Activated CD8-positive, alpha-beta T cell treated with anti-CD3 and anti-CD28 coated beads for 36 hours (primary cell): ENCODE data around the gene RAB10. TPM values are rescaled to one million over a fixed set of nuclear protein-coding genes. Genes with fewer than 3 reads are reported as not detected.

Source experiments
- ATAC-seq: fragments of 200-7000 bp; cut with Tn5 transposase; one replicate; pipeline ENCODE4 v1.10.0; 2021; ENCODE audit warnings: mild to moderate bottlenecking, moderate library complexity
- CTCF ChIA-PET: fragments of 350-600 bp; sonication (Branson Sonifier 250); formaldehyde crosslinking; loops from one replicate; lab custom pipeline; 2021; ENCODE audit warnings: antibody characterized with exemption; lab: Charles Lee
- POLR2A ChIA-PET: fragments of 350-600 bp; sonication (Branson Sonifier 250); formaldehyde crosslinking; loops from one replicate; lab custom pipeline; 2021; ENCODE audit warnings: antibody characterized with exemption; lab: Charles Lee
- DNase-seq: peaks from one replicate; pipeline ENCODE4 v3.0.0-alpha.2; 2020
- H3K27ac Mint-ChIP-seq: one replicate; pipeline ENCODE4 v1.8.0; 2021; ENCODE audit warnings: mild to moderate bottlenecking, mixed read lengths
- H3K27me3 Mint-ChIP-seq: one replicate; pipeline ENCODE4 v1.8.0; 2021; ENCODE audit warnings: mixed read lengths
- H3K36me3 Mint-ChIP-seq: one replicate; pipeline ENCODE4 v1.8.0; 2021; ENCODE audit warnings: low read depth, mixed read lengths
- H3K4me1 Mint-ChIP-seq: one replicate; pipeline ENCODE4 v1.8.0; 2021; ENCODE audit warnings: low read depth, mixed read lengths
- H3K4me3 Mint-ChIP-seq: one replicate; pipeline ENCODE4 v1.8.0; 2021; ENCODE audit warnings: mild to moderate bottlenecking, moderate library complexity, mixed read lengths
- H3K9me3 Mint-ChIP-seq: one replicate; pipeline ENCODE4 v1.8.0; 2021; ENCODE audit warnings: mixed read lengths
- CTCF ChIP-seq: fragments of 200-600 bp; IDR thresholded peaks from one replicate; pipeline ENCODE4 v1.8.0; 2022; ENCODE audit warnings: antibody characterized with exemption, mild to moderate bottlenecking
- intact Hi-C: fragments of 100-400 bp; cut with micrococcal nuclease; formaldehyde crosslinking; loops from one replicate; pipeline ENCODE4 v1.10.0; 2022
- total RNA-seq, 2 experiments: library from RNA; stranded (reverse); gene quantifications; one replicate each; pipeline ENCODE4 v1.2.3, GENCODE V29; 2021

Gene RAB10
- 100 to 1,000 TPM in 1 of 2 experiments, 10 to 100 TPM in 1; 89.5 to 102 TPM for total RNA-seq

GRCh38 chr2:26033818-26034636 lies at the start of gene RAB10:
Gene RAB10 (plus strand): TSS chr2:26034084. CDS start chr2:26034609, 525 bp downstream.
- DNase-seq (peak; percentile 99), ATAC-seq (peak; percentile 96)
- ChIA-PET POLR2A (interaction anchor here (0.6 to 2.4 kb wide), 22 partner anchors 8 to 313 kb away, joined by 3 to 12 read pairs (median 3); partner anchors contain the start of gene ADGRF3), CTCF (interaction anchor here (0.7 to 2.3 kb wide), 7 partner anchors 10 to 151 kb away, joined by 3 to 16 read pairs (median 3); no protein-coding TSS in a partner anchor)
- no peaks in the 10 kb centered on the region for H3K27me3 Mint-ChIP-seq
- H3K9me3 Mint-ChIP-seq, result no peaks in the 10 kb centered on the region
- intact Hi-C loops, result loop anchor here (5.0 kb wide), 1 partner anchor 33 kb away; no protein-coding TSS in a partner anchor
- peaks cover 25% of the 10 kb centered on the region for H3K4me1 Mint-ChIP-seq
- no peak for TF ChIP-seq CTCF
- peaks cover 22% of the 10 kb centered on the region for H3K36me3 Mint-ChIP-seq
- peak within 1 kb of the TSS; percentile 94 for H3K4me3 Mint-ChIP-seq
- peak within 1 kb of the TSS; percentile 94 for H3K27ac Mint-ChIP-seq

- no peaks in the 10 kb centered on the region for H3K9me3 Mint-ChIP-seq
- no peak for TF ChIP-seq CTCF
- H3K27me3 Mint-ChIP-seq, result no peaks in the 10 kb centered on the region
- no peak overlapping the region for H3K4me3 Mint-ChIP-seq
- intact Hi-C loops, result no loop called here
- H3K4me1 Mint-ChIP-seq, result peaks cover 7% of the 10 kb centered on the region
- no peak overlapping the region for H3K27ac Mint-ChIP-seq
- no peaks in the 10 kb centered on the region for H3K36me3 Mint-ChIP-seq
- ATAC-seq (no peak), DNase-seq (no peak)
- CTCF ChIA-PET, result interaction anchor here (1.9 kb wide), 1 partner anchor 37 kb away, joined by 5 read pairs; no protein-coding TSS in a partner anchor
- POLR2A ChIA-PET, result no interaction called here
Measured at GRCh38 chr2:25988134-25988533, 45.8 kb upstream of the RAB10 start.

GRCh38 chr2:25989154-25989553 lies 44.7 kb upstream of the RAB10 start:
- CTCF ChIA-PET, result interaction anchor here (0.9 to 1.9 kb wide), 4 partner anchors 11 to 157 kb away, joined by 3 to 9 read pairs (median 4); no protein-coding TSS in a partner anchor
- DNase-seq (no peak), ATAC-seq (no peak)
- no peak overlapping the region for H3K4me3 Mint-ChIP-seq
- no peaks in the 10 kb centered on the region for H3K36me3 Mint-ChIP-seq
- intact Hi-C loops, result no loop called here
- H3K4me1 Mint-ChIP-seq, result peaks cover 7% of the 10 kb centered on the region
- no peaks in the 10 kb centered on the region for H3K27me3 Mint-ChIP-seq
- POLR2A ChIA-PET, result no interaction called here
- no peaks in the 10 kb centered on the region for H3K9me3 Mint-ChIP-seq
- TF ChIP-seq CTCF, result no peak
- no peak overlapping the region for H3K27ac Mint-ChIP-seq

GRCh38 chr2:25991965-25992364 lies 41.9 kb upstream of the RAB10 start:
- H3K4me1 Mint-ChIP-seq, result peaks cover 7% of the 10 kb centered on the region
- POLR2A ChIA-PET, result interaction anchor here (1.5 kb wide), 1 partner anchor 293 kb away, joined by 3 read pairs; no protein-coding TSS in a partner anchor
- CTCF ChIA-PET, result interaction anchor here (0.6 to 3.8 kb wide), 39 partner anchors 8 to 409 kb away, joined by 3 to 44 read pairs (median 5); partner anchors contain the start of genes KIF3C and RAB10
- no peaks in the 10 kb centered on the region for H3K9me3 Mint-ChIP-seq
- H3K27ac Mint-ChIP-seq, result no peak overlapping the region
- no peak for TF ChIP-seq CTCF
- no peaks in the 10 kb centered on the region for H3K27me3 Mint-ChIP-seq
- ATAC-seq, result peak; percentile 15
- intact Hi-C loops, result loop anchor here (5.0 kb wide), 1 partner anchor 155 kb away; no protein-coding TSS in a partner anchor
- DNase-seq, result no peak
- H3K36me3 Mint-ChIP-seq, result no peaks in the 10 kb centered on the region
- H3K4me3 Mint-ChIP-seq, result no peak overlapping the region
